NCI-H2107 (cell line): ENCODE results near the gene C12orf60.

Experiments
- DNase-seq: peaks from one replicate; lab custom pipeline; 2025; lab: John Stamatoyannopoulos, UW

C12orf60 gene

DNA sequence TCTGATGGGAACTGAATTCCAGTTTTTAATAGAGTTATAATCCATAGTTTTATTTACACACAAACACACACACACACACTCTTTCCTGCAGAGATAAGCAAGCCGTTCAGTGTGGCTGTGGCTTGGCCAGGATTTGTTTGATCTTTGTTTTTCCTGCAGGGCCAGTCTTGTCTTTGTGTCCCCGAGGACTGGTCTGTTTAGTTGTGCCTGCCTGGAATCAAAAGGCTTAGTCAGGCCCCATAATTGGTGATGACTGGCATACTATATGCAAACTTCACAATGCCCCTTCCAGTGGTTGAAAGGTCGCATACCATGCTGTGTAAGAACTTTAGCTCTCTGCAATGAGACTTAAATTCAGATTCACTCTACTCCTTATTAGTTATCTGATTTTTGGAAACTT lies 26.2 kb upstream of the C12orf60 start:
- DNase-seq, result no peak

- no peak for DNase-seq
Observed at GRCh38 chr12:14779834-14780233, 23.6 kb upstream of the C12orf60 start.

DNA sequence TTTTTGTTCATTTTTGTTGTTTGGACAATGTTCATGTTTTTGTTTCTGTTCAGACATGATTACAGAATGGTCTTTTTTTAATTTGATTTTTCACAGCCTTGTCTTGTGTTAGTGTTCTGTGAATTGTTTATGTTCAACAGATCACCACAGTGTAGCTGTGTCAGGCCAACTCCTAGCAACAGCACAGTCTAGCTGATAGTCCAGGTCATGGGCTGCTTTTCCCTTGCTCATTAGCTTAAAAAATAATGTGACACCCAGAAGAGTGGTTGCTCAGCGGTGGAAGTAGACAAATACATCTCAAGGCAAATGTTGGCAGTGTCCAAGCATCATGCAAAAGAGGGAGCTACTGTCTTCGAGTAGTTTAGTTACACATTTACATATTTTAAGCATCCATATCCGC lies 22.6 kb upstream of the C12orf60 start:
- DNase-seq, result no peak

DNA sequence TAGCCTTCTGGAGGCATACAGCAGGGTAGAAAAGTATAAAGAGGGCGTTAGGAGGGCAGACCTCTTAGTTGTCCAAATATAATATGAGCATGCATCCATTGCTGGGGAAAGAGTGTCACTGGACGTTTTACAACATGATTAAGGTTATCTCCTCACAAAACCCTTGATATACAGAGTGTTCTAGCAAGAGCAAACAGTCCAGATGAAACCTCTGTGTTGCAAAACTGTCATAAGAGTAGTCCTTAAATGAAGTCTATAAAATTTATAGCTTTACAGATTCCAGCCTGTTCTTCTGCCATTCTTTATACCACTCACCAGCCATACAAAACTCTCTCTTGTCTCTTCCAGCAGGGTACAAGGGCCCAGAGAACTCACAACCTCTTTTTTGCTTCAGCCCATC lies 21.9 kb upstream of the C12orf60 start:
- no peak for DNase-seq

- DNase-seq, result no peak
Observed at GRCh38 chr12:14782756-14783155, 20.7 kb upstream of the C12orf60 start.

GRCh38 chr12:14784471-14784870 lies 19.0 kb upstream of the C12orf60 start:
- DNase-seq, result no peak

DNA sequence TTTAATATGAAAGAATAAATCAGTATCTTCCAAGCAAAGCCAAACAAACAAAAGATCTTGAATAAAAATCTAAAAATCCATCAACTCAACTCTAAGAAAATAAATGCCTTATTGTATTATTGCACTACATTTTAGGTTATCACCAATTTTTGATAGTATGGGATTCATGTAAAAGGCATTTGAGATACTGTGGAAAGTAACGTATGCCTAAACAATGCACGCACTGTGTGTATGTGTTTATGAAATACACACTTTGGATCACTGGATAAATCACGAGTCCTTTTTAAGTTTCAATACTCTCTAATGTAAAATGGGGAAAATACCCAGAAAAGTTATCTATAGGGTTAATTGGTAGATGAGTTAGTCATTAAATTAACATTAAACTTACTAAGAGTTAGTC lies 17.9 kb upstream of the C12orf60 start:
- no peak for DNase-seq

DNA sequence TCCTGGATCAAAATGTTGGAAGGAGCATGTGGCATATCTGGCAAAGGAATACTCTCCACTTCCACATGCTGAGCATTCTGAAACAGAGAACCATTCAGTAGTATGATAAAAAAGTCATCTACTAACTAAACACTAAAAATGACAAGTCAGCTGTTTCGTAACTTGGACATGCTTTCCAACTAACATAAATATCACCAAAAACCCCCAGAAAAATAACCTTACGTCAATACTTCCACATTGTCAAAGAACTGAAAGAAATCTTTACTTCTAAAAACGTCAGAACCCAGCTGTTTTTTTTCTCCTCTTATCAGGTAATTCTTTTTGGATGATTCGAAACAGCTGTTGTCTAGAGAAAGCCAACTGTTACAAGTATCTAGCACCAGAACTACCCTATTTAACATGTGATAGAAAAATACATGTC lies 8.4 kb upstream of the C12orf60 start:
- no peak for DNase-seq

- DNase-seq, result no peak
Observed at GRCh38 chr12:14802247-14802646, 1.2 kb upstream of the C12orf60 start.

DNA sequence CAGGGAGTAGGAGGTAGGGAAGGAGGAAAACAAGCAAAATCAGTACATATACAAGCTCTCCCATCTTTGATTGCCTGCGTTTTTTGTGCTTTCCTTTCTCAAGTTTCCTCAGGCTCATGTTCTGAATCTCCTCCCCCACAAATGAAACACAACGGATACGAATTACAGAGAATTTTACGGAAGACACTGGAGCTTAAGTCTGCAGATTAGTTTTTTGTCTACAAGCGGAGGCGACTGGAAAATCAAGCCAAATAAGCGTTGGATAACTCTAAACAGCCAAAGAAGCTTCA lies 804 bp upstream of the C12orf60 start:
- DNase-seq, result no peak

- DNase-seq, result no peak
Observed at GRCh38 chr12:14803830-14804160, 325 bp downstream of the C12orf60 start.

DNA sequence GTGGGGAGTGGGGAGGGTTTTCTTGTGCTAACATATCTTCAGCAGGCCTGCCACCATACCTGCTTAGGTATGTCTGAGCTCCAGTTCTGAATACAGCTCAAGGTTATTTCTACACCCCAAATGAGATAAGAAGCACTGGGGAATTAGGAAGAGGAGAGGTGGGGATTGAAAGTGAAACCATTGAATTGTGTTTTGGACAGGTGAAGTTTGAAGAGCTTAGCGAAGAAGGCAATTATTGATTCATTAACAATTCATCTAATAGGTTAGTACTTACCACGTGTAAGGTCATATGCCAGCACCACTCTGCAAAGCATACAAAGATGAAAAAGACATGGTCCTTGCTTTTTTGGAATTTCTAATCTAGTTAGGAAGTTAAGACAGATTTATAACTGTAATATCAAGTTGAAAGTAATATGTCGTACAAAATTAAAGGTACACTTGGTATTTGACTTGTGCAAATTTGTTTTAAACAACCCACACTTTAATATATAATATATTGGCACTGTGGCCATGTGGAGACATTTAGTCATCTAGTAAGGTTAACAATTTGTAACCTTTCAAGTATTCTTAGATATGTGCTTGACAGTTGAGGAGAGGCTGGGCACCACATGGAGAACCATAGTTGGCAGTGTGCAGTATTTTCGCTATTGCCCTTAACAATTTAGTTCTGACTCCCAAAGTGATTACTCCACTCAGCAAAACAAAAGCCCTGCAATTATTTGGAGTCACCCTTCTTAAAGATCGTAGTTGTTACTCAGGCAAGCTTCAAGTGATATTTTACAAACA lies 6.9 kb downstream of the C12orf60 start:
- DNase-seq, result no peak

- DNase-seq, result no peak
Observed at GRCh38 chr12:14810953-14811483, 7.5 kb downstream of the C12orf60 start.

- no peak for DNase-seq
Observed at GRCh38 chr12:14811486-14811885, 8.0 kb downstream of the C12orf60 start.

DNA sequence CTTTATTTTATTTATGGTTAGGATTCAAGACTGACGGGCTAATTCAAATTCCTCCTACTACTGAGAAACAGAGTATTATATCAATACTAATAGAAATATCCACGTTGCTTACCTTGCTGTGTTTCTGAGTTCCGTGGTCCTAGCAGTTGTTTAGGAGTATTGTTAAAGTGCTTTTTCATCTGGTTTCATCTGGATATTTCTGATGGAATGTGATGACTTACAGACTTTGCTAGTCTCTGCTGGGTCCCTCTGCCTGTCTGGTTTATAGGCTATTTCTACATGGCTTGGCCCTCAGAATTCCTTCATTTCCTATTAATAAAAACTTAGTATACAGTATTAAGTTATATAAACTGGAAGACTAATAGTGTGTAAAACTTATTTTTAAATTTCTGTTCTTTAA lies 10.5 kb downstream of the C12orf60 start, which contains the start of gene SMCO3:
SMCO3 (minus strand) TSS at position 169 of the 400 bp plus-strand sequence. CDS start 7,502 bp downstream, outside the sequence.
- no peak for DNase-seq

- no peak for DNase-seq
Observed at GRCh38 chr12:14824012-14824634, 20.7 kb downstream of the C12orf60 start.

GRCh38 chr12:14825256-14825655 lies 21.8 kb downstream of the C12orf60 start:
- no peak for DNase-seq

DNA sequence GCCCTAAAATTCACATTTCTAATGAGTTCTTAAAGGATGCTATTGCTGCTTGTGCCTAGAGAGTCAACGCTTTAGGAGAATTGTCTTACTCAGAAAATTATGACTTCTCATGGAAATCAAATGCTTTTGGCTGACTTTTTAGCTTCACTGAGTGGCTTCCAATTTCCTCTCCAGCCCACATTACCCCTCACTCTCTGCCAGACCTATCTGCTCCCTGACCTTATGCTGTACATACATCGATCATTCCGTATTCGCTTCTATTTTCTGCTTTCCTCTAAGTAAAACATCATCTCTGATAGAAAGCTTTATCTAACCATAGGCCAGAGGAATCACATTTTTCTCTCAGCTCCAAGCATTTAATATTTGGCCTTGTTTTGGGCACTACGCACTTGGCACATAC lies 23.0 kb downstream of the C12orf60 start:
- no peak for DNase-seq

GRCh38 chr12:14827043-14827442 lies 23.6 kb downstream of the C12orf60 start:
- DNase-seq, result no peak

DNA sequence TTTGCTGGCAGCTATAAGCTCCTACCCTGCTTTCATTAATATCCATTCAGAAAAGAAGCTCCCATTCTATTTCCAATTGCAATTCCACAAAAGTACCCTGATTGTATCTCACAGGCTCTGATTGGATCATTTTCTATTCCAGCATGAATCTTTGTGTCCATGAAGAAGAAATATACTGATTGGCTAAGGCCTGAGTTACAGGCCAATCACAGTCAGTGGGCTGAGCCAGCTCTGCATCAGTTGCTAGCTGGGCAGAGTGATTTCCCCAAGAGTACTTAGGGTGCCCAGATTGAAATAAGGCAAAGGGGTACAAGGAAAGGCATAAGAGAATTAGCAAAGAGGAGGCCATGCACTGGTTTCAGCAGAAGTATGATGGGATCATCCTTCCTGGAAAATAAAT lies 25.4 kb downstream of the C12orf60 start:
- no peak for DNase-seq

- DNase-seq, result no peak
Observed at GRCh38 chr12:14833336-14833735, 29.9 kb downstream of the C12orf60 start.

DNA sequence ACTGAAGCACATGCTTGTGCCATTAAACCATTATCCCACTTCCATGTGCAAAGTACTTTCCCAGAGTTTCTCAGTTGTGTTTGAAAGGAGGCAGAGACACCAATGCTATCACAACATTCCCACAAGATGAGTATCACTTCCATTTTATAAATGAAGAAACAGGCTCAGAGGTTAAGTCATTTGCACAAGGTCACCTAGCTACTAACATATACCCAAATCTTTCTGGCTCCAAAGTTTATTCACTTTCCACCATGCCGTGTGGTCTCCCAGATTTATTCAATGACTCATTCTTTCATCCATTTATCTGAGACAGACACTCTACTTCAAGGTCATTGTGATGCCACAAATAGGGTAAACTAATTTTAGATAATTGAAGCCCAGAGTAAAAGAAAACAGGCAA lies 30.5 kb downstream of the C12orf60 start:
- no peak for DNase-seq

DNA sequence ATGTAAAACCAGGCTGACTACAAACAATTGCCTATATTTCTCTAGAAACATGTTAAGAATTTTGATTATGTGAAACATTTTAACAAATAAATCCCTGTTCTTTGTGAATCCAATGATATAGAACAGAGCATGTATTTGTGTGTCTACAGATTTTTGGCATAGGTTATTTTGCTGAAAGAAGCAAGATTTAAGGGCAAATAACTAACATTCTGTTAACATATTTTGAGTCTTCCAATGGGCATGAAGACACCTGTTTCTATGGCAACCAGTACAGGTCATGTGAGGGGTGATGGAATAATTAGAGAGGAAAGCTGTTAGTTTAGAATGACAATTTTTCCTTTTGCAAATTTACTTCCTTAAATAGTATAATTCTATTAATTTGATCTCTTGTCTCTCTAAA lies 31.0 kb downstream of the C12orf60 start:
- DNase-seq, result no peak
